ENCODE results near the gene ABCC1.
"Not testable (repeated sequence)": the region's sequence is repeated elsewhere in the genome, so short reads cannot be mapped to it uniquely, and the experiment has no call there.

The ABCC1 gene

DNA sequence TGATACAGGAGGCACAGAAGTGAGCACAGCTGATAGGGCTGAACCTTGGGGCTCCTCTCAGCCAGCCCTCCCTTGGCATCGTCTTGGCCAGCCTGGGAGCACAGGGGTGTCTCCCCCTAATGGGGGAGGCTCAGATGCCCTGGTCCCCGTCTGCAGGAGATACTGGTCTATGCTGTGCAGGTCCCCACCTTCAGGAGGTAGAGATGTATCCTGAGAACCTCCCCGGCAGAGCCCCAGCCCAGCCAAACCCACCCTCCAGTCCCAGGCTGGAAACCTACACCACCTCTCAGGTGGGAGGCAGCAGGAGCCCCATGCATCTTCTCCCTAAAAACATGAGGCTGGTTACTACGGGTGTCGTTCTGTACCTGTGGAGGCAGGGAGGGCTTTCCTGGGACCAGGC, 235.2 kb downstream of the ABCC1 start:
- no peak for DNase-seq (ENCODE audit: low read depth in 2 of 2)

DNA sequence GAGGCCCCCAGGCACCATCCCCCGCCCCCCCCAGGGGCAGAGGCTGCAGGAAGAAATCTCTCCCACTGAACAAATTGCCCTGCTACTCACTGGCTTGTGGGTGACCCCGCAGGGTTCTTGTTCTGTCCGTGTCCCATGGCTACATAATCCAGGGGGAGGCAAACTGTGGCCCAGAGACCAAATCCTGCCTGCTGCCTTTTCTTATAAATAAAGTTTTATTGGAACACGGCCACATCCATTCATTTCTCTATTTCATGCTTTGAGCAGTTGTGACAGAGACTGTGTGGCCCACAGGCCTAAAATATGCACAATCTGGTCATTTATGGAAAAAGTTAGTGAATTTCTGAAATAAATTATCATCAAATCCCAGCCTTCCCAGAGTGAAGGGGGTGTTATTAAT, 235.7 kb downstream of the ABCC1 start:
- no peak for DNase-seq (ENCODE audit: low read depth in 2 of 2)

DNA sequence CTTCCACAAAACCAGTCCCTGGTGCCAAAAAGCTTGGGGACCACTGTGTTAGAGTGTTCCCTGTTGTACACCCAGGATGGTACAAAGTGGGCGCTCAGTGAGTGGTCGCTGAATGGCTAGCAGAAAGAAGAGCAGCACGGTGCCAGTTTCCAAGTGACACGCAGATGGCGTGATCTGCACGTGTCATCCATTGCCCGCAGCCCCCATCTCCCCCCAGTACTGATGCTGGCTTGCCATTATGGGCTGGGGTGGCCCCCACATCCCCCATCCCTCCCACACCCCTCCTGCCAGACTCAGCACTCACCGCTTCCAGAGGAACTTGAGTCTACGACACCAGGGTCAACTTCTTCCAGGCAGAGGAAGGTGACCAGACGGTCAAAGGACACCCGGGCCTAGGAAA, 237.4 kb downstream of the ABCC1 start:
- DNase-seq (ENCODE audit: low read depth in 2 of 2) = no peak

- no peak for DNase-seq (ENCODE audit: low read depth in 2 of 2)
These were observed 239.4 kb downstream of the ABCC1 start for GRCh38 chr16:16188827-16189226.

DNA sequence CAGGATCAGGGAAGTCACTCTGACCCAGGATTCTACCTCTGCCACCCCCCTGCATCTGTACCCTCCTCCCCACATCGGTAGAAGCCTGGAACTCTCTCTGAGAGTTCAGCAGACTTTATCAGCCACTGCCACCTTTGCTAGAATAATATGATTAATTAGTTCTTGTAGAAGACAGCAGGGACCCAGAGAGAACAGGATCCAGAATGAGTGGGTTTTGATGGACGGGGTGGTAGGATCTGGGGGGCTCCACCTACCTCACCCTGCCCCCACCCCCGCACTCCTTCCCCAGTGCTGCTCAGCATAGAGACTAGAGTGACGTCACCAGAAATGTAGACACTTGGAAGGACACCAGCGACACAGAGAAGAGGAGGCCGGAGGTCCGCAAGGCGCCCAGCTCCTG, 240.4 kb downstream of the ABCC1 start:
- DNase-seq (ENCODE audit: low read depth in 2 of 2) = no peak

DNA sequence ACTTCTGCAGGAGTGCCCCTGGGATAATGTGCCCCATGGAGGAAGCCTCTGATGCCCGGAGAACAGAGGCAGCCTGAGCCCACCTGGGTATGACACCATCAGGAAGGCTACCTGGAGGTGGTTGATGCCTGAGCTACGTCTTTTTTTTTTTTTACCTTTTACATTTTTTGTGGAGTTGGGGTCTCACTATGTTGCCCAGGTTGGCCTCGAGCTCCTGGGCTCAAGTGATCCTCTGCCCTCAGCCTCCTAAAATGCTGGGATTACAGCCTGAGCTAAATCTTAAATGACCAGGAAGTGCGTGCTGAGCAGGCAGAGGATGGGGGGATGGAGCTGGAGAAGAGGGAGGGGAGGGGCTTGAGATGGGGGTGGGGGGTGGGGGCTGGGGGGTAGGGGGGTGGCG, 241.1 kb downstream of the ABCC1 start:
- no peak for DNase-seq (ENCODE audit: low read depth in 2 of 2)

GRCh38 chr16:16190966-16191365, 241.6 kb downstream of the ABCC1 start:
- DNase-seq (ENCODE audit: low read depth in 2 of 2) = not testable (repeated sequence)

DNA sequence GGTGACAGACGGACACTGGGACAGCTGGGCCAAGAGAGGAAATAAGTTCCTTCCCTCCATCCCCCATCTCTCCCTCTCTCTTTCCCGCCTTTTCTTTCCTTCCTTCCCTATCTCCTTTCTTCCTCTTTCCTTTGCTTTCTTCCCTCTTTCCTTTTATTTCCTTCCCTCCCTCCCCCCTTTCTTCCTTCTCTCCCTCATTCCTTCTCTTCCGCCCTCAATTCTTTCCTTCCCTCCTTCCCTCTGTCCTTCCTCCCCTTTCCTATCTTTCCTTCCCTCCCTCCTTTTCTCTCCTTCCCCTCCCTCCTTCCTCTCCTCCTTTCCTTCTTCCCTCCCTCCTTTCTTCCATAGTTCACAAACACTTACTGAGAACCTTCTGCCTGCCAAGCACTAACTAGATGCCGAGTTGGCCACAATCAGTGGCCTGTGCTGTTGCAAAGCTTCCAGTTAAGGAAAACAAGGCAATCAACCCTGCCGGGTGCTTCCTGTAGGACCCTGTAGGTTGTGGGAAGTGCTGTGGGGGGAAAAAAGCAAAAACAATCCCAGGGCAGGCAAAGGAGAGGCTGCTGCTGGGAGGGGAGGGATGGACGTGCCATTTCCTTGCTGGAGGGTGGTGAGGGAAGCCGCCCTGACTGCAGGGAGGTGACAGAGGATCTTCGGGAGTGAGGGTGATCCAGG, 242.2 kb downstream of the ABCC1 start:
- DNase-seq (ENCODE audit: low read depth in 2 of 2) = no peak
